IPS DF 4.7 (cell line): ENCODE results near the gene FAM110A.
"Not testable (repeated sequence)": the region's sequence is repeated elsewhere in the genome, so short reads cannot be mapped to it uniquely, and the experiment has no call there.

Experiments
- DNase-seq: peaks from one replicate; pipeline ENCODE4 v3.0.0-alpha.2; 2013; ENCODE audit warnings: low spot score; ENCODE audit errors: extremely low read depth

Gene FAM110A

GRCh38 chr20:833450-834150 lies at the start of gene FAM110A:
Gene FAM110A, plus strand, starts transcription at chr20:833715. Its CDS starts 11,090 bp downstream, at chr20:844805.
- peak; percentile 68 for DNase-seq

- no peak for DNase-seq
Measured at GRCh38 chr20:787825-788224, 45.7 kb upstream of the FAM110A start.

GRCh38 chr20:791056-791455 lies 42.5 kb upstream of the FAM110A start:
- no peak for DNase-seq

GRCh38 chr20:792248-792647 lies 41.3 kb upstream of the FAM110A start:
- no peak for DNase-seq

GRCh38 chr20:796921-797320 lies 36.6 kb upstream of the FAM110A start:
- no peak for DNase-seq

- not testable (repeated sequence) for DNase-seq
Measured at GRCh38 chr20:798746-799145, 34.8 kb upstream of the FAM110A start.

- not testable (repeated sequence) for DNase-seq
Measured at GRCh38 chr20:800026-800425, 33.5 kb upstream of the FAM110A start.

GRCh38 chr20:801678-802077 lies 31.8 kb upstream of the FAM110A start:
- DNase-seq, result no peak

- DNase-seq, result no peak
Measured at GRCh38 chr20:805713-806112, 27.8 kb upstream of the FAM110A start.

- DNase-seq, result not testable (repeated sequence)
Measured at GRCh38 chr20:811776-812434, 21.6 kb upstream of the FAM110A start.

- not testable (repeated sequence) for DNase-seq
Measured at GRCh38 chr20:812435-812814, 21.1 kb upstream of the FAM110A start.

GRCh38 chr20:813390-813789 lies 20.1 kb upstream of the FAM110A start:
- DNase-seq, result no peak

- DNase-seq, result no peak
Measured at GRCh38 chr20:815226-815625, 18.3 kb upstream of the FAM110A start.

GRCh38 chr20:815914-816606 lies 17.5 kb upstream of the FAM110A start:
- DNase-seq, result peak; percentile 51

- no peak for DNase-seq
Measured at GRCh38 chr20:818001-818664, 15.4 kb upstream of the FAM110A start.

- no peak for DNase-seq
Measured at GRCh38 chr20:819680-820322, 13.7 kb upstream of the FAM110A start.

GRCh38 chr20:820323-820953 lies 13.1 kb upstream of the FAM110A start:
- DNase-seq, result no peak

- DNase-seq, result no peak
Measured at GRCh38 chr20:821046-821730, 12.3 kb upstream of the FAM110A start.

- no peak for DNase-seq
Measured at GRCh38 chr20:821731-822065, 11.8 kb upstream of the FAM110A start.
